Measurements from ENCODE around the gene CTNNA3. TPM values are rescaled to one million over a fixed set of nuclear protein-coding genes. Genes with fewer than 3 reads are reported as not detected.
"Not testable (repeated sequence)": the region's sequence is repeated elsewhere in the genome, so short reads cannot be mapped to it uniquely, and the experiment has no call there.

The CTNNA3 gene
- total RNA-seq, 2 donors from 2014 or later, result 1.6 TPM; not detected in 1

DNA sequence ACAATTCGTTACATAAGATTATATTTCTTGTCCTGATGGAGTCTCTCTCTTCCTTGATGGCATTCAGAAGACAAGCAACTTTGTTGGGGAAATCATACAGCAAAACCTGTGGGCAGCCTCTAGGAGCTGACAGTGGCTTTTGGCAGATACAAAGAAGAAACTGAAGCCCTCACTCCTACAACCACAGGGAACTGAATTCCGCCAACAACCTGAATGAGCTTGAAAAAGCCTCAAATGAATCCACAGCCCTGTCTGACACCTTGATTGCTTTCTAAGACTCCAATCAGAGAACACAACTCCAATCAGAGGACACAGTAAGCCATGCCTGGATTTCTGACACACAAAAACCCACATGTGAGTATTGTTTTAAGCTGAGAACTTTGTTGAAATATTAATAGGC lies 1346.9 kb downstream of the CTNNA3 start:
- H3K4me3 Mint-ChIP-seq, result no peak overlapping the region
- H3K4me1 Mint-ChIP-seq, result no peaks in the 10 kb centered on the region
- H3K36me3 Mint-ChIP-seq (ENCODE audit: low read depth), result no peaks in the 10 kb centered on the region
- H3K27me3 Mint-ChIP-seq, result no peaks in the 10 kb centered on the region
- DNase-seq (no peak), ATAC-seq (no peak)
- no peak overlapping the region for H3K27ac Mint-ChIP-seq
- H3K9me3 ChIP-seq (ENCODE audit: control insufficient read depth, low read length, poor library complexity, severe bottlenecking), result no peaks in the 10 kb centered on the region

DNA sequence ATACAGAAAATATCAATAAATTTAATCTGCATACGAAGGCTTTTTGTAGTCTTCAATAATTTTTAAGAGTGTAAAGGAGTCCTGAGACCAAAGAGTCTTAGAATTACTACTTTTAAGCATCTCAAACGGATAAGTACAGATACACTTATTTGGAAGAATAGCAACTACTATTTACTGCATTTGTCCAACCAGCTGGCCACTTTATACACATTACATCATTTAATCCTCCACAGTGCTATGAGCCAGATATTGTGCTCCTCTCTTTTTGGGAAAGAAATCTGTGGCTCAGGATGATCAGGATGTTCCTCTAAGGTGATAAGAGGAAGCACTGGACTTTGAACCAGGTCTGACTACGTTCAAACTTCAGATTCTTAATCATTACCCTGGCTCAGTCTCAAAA lies 1358.8 kb downstream of the CTNNA3 start:
- no peaks in the 10 kb centered on the region for H3K36me3 Mint-ChIP-seq (ENCODE audit: low read depth)
- no peaks in the 10 kb centered on the region for H3K27me3 Mint-ChIP-seq
- no peak overlapping the region for H3K27ac Mint-ChIP-seq
- DNase-seq, result no peak
- H3K9me3 ChIP-seq (ENCODE audit: control insufficient read depth, low read length, poor library complexity, severe bottlenecking), result no peaks in the 10 kb centered on the region
- no peak overlapping the region for H3K4me3 Mint-ChIP-seq
- ATAC-seq, result no peak
- no peaks in the 10 kb centered on the region for H3K4me1 Mint-ChIP-seq

DNA sequence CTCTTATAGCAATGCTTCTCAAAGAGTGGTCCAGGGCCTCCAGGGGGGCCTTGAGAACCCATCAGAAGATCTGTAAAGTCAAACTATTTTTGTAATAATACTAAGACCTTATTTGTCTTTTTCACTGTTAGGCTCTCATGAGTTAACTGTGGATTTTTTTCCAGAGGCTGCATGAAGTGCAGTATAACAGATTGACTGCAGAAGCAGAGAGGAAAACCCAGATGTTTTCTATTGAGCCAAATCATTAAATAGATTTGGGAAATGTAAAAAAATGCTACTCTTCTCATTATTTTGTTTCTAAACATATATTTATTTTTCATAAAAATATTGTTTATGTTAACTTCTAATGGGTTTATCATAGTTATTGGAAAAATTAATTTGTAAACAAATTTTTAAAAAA lies 1359.2 kb downstream of the CTNNA3 start:
- no peaks in the 10 kb centered on the region for H3K4me1 Mint-ChIP-seq

DNA sequence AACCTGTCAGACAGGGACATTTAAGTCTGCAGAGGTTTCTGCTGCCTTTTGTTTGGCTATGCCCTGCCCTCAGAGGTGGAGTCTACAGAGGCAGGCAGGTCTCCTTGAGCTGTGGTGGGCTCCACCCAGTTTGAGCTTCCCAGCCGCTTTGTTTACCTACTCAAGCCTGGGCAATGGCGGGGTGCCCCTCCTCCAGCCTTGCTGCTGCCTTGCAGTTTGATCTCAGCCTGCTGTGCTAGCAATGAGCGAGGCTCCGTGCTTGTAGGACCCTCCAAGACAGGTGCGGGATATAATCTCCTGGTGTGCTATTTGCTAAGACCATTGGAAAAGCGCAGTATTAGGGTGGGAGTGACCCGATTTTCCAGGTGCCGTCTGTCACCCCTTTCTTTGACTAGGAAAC lies 1360.2 kb downstream of the CTNNA3 start:
- not testable (repeated sequence) for H3K36me3 Mint-ChIP-seq (ENCODE audit: low read depth); H3K9me3 ChIP-seq (ENCODE audit: control insufficient read depth, low read length, poor library complexity, severe bottlenecking); ATAC-seq; DNase-seq; H3K27ac Mint-ChIP-seq; H3K4me3 Mint-ChIP-seq; H3K4me1 Mint-ChIP-seq; H3K27me3 Mint-ChIP-seq

More for the DNA sequence above, 1359.2 kb downstream of the CTNNA3 start:
- no peaks in the 10 kb centered on the region for H3K9me3 ChIP-seq (ENCODE audit: control insufficient read depth, low read length, poor library complexity, severe bottlenecking)
- H3K4me3 Mint-ChIP-seq, result no peak overlapping the region
- DNase-seq (no peak), ATAC-seq (no peak)
- H3K27me3 Mint-ChIP-seq, result no peaks in the 10 kb centered on the region
- no peak overlapping the region for H3K27ac Mint-ChIP-seq
- H3K36me3 Mint-ChIP-seq (ENCODE audit: low read depth), result no peaks in the 10 kb centered on the region

DNA sequence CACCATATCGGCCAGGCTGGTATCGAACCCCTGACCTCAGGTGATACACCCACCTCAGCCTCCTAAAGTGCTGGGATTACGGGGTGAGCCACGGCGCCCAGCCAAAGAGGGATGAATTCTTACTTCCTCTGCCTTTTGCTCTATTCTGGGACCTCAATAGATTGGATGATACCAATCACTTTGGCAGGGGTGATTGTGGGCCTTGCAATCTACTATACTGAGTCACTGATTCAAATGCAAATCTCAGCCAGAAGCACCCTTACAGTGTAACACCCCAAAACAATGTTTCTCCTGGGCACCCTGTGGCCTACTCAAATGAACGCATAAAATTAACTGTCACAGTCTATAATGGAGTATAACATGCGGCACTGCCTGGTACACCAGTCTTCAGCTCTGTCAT lies 1366.8 kb downstream of the CTNNA3 start:
- H3K9me3 ChIP-seq (ENCODE audit: control insufficient read depth, low read length, poor library complexity, severe bottlenecking), result no peaks in the 10 kb centered on the region
- Mint-ChIP-seq H3K27me3 (no peaks in the 10 kb centered on the region), H3K27ac (no peak overlapping the region), H3K4me1 (no peaks in the 10 kb centered on the region), H3K4me3 (no peak overlapping the region), H3K36me3 (ENCODE audit: low read depth) (no peaks in the 10 kb centered on the region)
- ATAC-seq, result no peak
- DNase-seq, result no peak

DNA sequence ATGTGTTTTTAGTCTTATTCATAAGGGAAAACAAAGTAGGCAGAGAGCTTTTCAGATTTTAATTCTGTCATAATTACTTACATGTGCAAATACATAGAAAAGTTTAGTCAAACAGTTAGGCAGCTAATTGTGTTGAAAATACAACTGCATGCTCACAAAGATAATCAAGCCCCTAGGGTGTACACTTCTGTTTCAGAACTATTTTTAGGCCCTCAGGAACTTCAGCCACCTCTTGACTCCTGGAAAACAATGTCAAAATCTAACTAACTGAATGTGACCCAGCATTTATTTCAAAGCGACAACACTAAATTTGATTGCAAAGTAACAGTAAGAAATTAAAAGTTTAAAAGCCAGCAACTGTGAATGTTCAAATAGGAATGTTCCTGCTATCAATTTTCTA lies 1369.1 kb downstream of the CTNNA3 start:
- Mint-ChIP-seq H3K27me3 (no peaks in the 10 kb centered on the region), H3K4me1 (no peaks in the 10 kb centered on the region), H3K4me3 (no peak overlapping the region), H3K36me3 (ENCODE audit: low read depth) (no peaks in the 10 kb centered on the region), H3K27ac (no peak overlapping the region)
- no peaks in the 10 kb centered on the region for H3K9me3 ChIP-seq (ENCODE audit: control insufficient read depth, low read length, poor library complexity, severe bottlenecking)
- DNase-seq (no peak), ATAC-seq (no peak)

DNA sequence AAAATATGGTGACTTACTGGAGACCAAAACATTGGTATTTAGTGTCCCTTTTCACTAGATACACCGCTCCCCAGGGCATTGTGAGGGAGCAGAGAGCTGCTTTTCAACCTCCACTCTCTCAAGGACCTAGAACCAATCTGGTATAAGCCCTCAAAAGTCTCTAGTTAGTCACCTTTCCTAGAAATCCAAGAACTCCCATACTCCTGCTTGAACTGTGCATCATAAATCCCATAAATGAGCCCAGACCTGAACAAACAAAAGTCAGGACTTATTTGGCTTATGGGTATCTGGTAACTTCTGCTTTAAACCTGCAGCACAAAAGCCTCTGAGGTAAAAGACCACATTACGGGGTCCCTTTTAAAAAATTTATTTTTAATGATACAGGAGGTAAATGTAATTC lies 1373.2 kb downstream of the CTNNA3 start:
- no peaks in the 10 kb centered on the region for H3K9me3 ChIP-seq (ENCODE audit: control insufficient read depth, low read length, poor library complexity, severe bottlenecking)
- Mint-ChIP-seq H3K36me3 (ENCODE audit: low read depth) (no peaks in the 10 kb centered on the region), H3K4me3 (no peak overlapping the region), H3K27ac (no peak overlapping the region), H3K27me3 (no peaks in the 10 kb centered on the region), H3K4me1 (no peaks in the 10 kb centered on the region)
- no peak for ATAC-seq
- no peak for DNase-seq

DNA sequence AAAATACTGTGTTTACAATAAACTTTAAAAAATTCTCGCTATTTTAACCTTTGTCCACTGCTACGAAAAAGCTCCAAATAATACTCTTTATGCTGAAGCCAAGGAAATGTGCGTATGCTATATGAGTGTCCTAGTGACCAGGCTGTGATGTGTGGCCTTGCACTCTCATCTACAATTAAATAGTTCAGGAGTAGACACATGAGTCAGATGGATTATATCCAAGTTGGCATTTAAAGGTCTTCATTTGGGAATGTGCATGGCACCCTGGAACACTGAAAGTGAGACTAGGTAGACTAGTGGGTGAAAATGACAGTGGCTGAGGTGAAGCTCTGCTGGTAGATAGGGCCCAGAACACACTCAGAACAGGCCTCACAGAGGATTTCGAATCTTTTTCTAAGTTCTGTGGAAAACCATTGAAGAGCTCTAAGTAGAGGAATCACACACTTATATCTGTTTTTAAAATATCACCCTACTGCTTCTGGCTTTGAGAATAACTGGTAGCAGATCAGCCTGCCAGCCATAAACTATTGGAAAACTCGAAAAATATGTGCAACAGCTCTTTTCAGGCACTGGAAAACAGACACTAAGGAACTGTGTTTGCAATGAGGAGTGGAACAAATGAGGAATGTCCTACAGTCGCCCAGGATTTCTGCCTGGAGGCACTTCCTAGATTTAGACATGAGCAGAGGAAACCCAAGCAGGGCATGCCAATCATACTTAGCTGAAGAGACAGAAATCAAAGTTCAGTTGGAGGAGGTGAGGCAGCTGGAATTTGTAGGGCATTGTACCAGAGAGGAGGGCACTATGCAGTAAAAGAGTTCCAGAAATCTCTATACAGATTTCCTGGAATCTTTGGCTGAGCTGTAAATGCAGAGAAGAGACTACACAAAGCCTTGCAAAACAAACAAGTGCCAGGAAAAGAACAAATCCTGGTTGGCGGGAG lies 1374.0 kb downstream of the CTNNA3 start:
- Mint-ChIP-seq H3K4me1 (no peaks in the 10 kb centered on the region), H3K36me3 (ENCODE audit: low read depth) (no peaks in the 10 kb centered on the region), H3K27me3 (no peaks in the 10 kb centered on the region), H3K27ac (no peak overlapping the region), H3K4me3 (no peak overlapping the region)
- ATAC-seq (no peak), DNase-seq (no peak)
- no peaks in the 10 kb centered on the region for H3K9me3 ChIP-seq (ENCODE audit: control insufficient read depth, low read length, poor library complexity, severe bottlenecking)

DNA sequence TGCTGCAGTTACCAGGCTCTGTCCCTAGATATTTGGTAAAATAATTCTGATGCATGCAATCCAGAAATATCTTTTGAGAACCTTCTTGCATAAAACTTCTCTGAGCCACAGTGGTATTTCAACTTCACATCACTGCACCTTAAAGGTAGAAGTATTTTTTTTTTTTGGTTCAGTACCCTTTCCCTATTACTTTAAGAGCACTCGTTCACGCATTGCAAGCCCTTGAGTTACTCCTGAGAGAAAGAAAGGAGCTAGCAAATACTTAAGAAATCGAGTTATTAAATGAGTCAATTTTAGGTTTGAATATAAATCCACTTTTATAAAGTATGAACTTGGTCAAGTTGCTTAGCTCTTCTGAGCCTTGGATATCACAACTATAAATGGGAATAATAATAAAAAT lies 1377.2 kb downstream of the CTNNA3 start:
- ATAC-seq (no peak), DNase-seq (no peak)
- H3K9me3 ChIP-seq (ENCODE audit: control insufficient read depth, low read length, poor library complexity, severe bottlenecking), result no peaks in the 10 kb centered on the region
- no peaks in the 10 kb centered on the region for H3K4me1 Mint-ChIP-seq
- no peak overlapping the region for H3K27ac Mint-ChIP-seq
- no peaks in the 10 kb centered on the region for H3K27me3 Mint-ChIP-seq
- H3K36me3 Mint-ChIP-seq (ENCODE audit: low read depth), result no peaks in the 10 kb centered on the region
- H3K4me3 Mint-ChIP-seq, result no peak overlapping the region

DNA sequence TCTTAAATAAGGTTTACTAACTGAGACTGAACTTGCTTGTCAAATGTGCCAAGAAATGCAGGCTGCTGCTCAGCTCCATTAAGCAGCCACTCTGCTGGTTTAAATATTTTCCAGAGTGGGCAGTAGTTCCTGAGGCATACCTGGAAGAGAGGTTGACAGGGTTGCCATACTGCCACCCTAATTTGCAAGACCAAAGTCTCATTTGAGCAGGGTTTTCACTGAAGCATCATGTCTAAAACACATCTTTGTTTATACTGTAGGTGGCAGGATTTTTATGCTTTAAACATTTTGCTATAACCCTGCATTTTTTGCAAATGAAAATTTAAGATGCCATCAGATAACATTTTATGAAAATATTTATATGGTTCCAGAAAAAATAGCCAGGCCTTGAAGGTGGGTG lies 1388.2 kb downstream of the CTNNA3 start:
- no peak overlapping the region for H3K4me3 Mint-ChIP-seq
- ATAC-seq (no peak), DNase-seq (no peak)
- H3K9me3 ChIP-seq (ENCODE audit: control insufficient read depth, low read length, poor library complexity, severe bottlenecking), result no peaks in the 10 kb centered on the region
- no peak overlapping the region for H3K27ac Mint-ChIP-seq
- no peaks in the 10 kb centered on the region for H3K4me1 Mint-ChIP-seq
- H3K27me3 Mint-ChIP-seq, result no peaks in the 10 kb centered on the region
- no peaks in the 10 kb centered on the region for H3K36me3 Mint-ChIP-seq (ENCODE audit: low read depth)

DNA sequence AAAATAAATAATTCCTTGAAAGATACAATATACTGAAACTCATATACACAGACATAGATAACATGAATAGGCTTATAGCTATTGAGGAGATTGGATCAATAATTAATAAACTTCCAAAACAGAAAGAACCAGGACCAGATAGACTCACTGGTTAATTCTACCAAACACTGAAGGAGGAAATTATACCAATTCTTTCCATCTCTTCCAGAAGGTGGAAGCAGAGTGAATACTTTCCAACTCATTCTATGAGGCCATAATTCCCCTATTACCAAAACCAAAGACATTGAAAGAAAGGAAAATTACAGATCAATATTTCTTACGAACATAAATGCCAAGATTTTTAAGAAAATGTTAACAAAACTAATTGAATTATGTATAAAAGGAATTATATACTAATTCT lies 1394.9 kb downstream of the CTNNA3 start:
- no peaks in the 10 kb centered on the region for H3K36me3 Mint-ChIP-seq (ENCODE audit: low read depth)
- H3K9me3 ChIP-seq (ENCODE audit: control insufficient read depth, low read length, poor library complexity, severe bottlenecking), result no peaks in the 10 kb centered on the region
- no peaks in the 10 kb centered on the region for H3K4me1 Mint-ChIP-seq
- H3K27ac Mint-ChIP-seq, result no peak overlapping the region
- ATAC-seq, result no peak
- DNase-seq, result no peak
- no peaks in the 10 kb centered on the region for H3K27me3 Mint-ChIP-seq
- H3K4me3 Mint-ChIP-seq, result no peak overlapping the region

DNA sequence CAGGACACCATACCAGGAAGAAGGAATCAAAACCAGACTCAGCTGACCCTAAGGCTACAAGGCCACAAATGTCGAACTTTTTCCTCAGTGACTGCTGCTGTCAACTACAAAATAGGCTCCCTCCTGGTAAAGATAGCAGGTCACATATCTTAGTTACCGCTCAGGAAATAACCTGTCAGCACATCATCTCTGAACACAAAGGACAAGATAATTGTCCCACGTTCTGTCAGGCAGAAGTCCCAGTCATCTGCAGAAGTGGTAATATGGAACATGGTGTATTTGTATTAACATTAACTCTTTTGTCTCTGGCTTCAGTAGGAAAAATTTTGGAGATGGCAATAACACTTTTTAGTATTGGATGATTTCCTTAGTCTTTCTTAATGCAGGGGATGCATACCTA lies 1400.4 kb downstream of the CTNNA3 start:
- no peak for ATAC-seq
- H3K9me3 ChIP-seq (ENCODE audit: control insufficient read depth, low read length, poor library complexity, severe bottlenecking), result no peaks in the 10 kb centered on the region
- Mint-ChIP-seq H3K27me3 (no peaks in the 10 kb centered on the region), H3K4me3 (no peak overlapping the region), H3K4me1 (no peaks in the 10 kb centered on the region), H3K36me3 (ENCODE audit: low read depth) (no peaks in the 10 kb centered on the region), H3K27ac (no peak overlapping the region)
- DNase-seq, result no peak

DNA sequence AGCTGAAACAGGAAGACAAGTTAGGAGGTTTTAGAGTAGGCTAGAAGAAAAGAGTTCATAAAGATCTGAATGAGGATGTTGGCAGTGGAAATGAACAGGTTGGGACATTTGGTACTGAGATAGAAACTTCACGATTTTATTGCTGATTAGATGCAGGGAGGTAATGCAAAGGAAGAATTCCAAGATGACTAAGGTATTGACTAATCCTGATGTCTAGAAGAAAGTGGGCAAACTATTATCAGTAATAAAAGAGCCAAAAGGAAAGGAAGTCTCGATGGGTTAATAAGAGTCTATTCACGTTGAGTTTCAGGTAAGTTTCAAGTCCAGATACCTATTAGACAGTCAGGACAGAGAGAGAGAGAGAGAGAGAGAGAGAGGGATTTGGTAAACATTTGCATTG lies 1401.5 kb downstream of the CTNNA3 start:
- DNase-seq (no peak), ATAC-seq (no peak)
- Mint-ChIP-seq H3K4me1 (no peaks in the 10 kb centered on the region), H3K4me3 (no peak overlapping the region), H3K27me3 (no peaks in the 10 kb centered on the region), H3K27ac (no peak overlapping the region), H3K36me3 (ENCODE audit: low read depth) (no peaks in the 10 kb centered on the region)
- H3K9me3 ChIP-seq (ENCODE audit: control insufficient read depth, low read length, poor library complexity, severe bottlenecking), result no peaks in the 10 kb centered on the region

DNA sequence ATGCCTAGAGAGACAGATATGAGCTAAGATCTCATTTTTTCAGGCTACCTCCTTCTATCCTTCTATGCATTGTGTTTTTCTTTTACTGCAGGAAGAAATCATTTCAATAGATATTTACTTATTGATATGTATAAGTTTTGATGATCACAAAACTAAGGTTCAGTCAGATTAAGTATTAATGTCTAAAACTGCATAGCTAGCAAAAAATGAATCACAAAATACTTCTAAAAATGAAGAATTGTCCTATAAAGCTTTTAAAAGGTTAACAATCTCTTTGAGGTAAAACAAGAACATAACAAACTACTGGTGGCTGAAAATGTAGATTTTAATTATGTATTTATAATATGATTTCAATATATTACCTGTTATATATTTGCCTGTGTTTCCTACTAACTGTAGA lies 1403.1 kb downstream of the CTNNA3 start:
- Mint-ChIP-seq H3K27ac (no peak overlapping the region), H3K27me3 (no peaks in the 10 kb centered on the region), H3K4me3 (no peak overlapping the region), H3K36me3 (ENCODE audit: low read depth) (no peaks in the 10 kb centered on the region), H3K4me1 (no peaks in the 10 kb centered on the region)
- ATAC-seq (no peak), DNase-seq (no peak)
- H3K9me3 ChIP-seq (ENCODE audit: control insufficient read depth, low read length, poor library complexity, severe bottlenecking), result no peaks in the 10 kb centered on the region

All from T-helper 17 cell (primary cell).